Measurements from ENCODE around the gene MIOX.

The MIOX gene

GRCh38 chr22:50486561-50487289, at the start of gene MIOX:
Gene MIOX (plus strand): TSS chr22:50486859. CDS start chr22:50486898, 39 bp downstream.
- DNase-seq, result no peak

DNA sequence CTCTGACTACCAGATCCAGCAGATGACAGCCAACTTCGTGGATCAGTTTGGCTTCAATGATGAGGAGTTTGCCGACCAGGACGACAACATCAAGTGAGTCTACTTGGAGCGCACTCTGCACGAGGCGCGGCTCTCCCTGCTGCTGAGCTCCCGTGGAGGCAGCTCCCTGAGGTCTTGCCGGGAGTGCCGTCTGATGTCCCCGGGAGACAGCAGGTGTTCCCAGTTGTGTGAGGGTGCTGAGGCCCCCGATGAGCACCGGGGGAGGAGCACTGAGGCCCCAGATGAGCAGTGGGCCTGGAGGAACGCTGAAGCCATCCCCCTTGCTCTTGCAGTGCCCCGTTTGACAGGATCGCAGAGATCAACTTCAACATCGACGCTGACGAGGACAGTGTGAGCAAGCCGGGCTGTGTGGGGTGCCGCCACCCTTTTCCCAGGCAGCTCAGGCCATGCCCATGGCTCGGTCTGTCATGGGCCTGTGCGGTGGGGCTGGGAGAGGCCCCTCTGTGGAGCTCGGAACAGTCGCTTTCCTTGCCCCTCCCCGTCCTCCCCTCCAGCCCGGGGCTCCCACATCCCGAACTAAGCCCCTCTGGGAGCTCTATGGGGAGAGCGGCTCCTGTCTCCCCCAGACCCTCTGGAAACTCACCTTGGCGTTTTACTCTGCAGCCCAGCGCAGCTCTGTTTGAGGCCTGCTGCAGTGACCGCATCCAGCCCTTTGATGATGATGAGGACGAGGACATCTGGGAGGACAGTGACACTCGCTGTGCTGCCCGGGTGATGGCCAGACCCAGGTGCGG, 49.0 kb upstream of the MIOX start:
- DNase-seq, result no peak

DNA sequence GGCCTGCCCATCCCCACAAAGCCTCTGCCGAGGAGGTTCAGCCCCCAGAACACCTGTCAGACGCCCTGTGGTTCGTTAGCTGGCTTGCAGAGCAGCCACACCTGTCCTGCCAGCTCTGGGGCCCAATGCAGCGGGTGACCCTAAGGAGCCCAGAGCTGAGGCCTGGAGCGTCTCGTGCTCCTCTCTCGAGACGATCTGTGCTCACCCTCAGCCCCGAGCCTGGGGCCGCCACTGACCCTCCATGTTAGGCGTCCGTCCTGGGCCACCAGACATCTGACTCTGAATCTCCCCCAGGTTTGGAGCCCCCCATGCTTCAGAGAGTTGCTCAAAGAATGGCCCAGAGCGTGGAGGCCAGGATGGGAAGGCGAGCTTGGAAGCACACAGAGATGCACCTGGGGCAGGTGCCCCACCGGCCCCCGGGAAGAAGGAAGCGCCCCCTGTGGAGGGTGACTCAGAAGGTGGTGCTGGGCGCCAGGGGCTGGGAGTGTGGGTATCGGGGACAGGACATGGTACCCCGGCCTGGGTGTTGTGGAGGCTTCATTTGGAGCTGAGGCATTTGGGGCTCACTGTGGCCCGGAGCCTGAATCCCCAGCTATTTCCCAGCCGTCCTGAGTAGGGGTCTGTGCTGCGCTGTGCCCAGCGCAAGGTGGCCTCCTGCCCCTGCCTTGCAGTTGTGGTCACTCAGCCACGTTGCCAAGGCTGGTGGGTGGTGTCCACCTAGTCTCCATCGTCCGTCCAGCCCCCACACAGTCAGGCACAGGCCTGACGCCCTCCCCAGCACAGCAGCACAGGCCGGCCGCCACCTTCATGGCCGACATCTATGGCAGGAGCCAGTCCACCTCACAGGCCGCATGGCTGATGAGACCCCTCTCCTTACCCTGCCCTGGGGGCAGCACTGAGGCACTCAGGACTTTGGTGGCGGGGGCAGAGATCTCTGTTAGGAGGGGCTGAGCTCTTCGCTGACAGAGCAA, 48.1 kb upstream of the MIOX start:
- DNase-seq, result no peak

GRCh38 chr22:50439314-50439870, 47.3 kb upstream of the MIOX start:
- no peak for DNase-seq

GRCh38 chr22:50439871-50440331, 46.8 kb upstream of the MIOX start:
- no peak for DNase-seq

DNA sequence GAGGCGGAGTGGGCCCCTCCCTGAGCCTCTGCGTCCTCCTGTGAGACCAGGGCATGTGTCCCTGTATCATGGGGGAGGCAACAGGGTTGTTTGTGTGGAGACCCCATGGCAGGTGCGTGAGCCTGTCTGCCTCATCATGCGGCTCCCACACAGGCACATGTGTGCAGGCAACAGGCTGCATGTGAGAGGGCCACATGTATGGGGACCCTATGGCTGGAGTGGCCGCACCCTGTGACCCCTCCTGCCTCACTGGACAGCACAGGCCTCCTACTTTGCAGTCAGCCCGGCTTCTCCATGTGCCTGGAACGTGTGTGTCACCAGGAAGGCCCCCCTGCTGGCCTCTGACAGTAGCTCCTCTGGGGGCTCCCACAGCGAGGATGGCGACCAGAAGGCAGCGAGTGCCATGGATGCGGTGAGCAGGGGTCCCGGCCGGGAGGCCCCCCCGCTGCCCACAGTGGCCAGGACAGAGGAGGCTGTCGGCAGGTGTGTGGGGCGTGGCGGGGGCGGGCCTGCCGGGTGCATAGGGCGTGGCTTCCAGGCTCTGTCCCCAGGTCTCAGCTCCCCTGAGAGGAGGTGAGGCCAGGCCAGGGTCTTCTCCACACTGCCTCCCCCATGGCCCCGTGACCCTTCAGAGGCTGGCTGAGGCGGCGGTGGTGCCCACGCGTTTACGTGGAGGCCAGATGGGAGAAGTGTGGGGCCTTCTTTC, 46.0 kb upstream of the MIOX start:
- DNase-seq, result no peak

DNA sequence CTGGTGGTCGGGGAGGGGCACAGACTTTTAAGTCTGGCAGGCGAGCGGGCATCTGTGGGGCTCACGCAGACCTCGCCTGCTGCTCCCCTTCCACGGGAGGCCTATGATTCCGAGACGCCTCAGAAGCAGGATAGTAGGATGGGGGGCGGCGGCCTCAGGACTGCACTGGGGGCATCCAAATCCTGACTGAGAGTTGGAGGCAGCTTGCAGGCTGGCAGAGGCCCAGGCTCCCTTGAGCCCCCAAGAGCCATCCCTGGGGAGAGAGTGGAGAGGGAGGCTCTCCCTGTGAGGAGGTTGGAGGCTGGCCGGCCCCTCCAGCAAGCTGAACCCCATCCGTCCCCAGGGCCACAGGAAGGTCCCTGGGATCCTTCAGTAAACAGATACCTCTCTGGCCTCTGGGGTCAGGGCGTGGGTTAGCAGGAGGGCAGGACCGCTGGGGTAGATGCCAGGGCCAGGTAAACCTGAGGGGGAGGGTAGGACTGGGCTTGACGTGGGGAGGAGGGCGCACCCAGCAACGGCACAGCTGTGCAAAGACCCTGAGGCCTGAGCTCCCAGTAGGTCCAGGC, 45.1 kb upstream of the MIOX start:
- DNase-seq, result no peak

DNA sequence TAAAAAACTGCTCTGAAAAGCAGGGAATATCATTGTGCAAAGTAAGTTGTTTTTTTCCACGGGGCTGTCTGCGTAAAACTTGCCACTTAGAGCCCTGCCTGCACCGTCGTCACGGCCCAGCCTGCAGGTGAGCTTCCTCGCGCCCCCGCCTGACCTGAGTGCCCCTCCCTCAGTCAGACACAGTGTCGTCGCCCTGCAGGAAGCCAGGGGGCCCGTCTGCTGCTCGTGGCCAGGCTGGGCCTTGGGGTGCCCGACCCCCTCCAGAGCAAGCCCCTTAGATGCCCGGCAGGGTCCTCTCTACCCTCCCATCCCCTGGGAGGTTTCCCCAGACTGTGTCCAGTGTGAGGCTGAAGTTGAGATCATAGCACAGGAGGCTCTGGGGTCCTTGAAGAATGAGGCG, 43.5 kb upstream of the MIOX start:
- DNase-seq, result no peak

DNA sequence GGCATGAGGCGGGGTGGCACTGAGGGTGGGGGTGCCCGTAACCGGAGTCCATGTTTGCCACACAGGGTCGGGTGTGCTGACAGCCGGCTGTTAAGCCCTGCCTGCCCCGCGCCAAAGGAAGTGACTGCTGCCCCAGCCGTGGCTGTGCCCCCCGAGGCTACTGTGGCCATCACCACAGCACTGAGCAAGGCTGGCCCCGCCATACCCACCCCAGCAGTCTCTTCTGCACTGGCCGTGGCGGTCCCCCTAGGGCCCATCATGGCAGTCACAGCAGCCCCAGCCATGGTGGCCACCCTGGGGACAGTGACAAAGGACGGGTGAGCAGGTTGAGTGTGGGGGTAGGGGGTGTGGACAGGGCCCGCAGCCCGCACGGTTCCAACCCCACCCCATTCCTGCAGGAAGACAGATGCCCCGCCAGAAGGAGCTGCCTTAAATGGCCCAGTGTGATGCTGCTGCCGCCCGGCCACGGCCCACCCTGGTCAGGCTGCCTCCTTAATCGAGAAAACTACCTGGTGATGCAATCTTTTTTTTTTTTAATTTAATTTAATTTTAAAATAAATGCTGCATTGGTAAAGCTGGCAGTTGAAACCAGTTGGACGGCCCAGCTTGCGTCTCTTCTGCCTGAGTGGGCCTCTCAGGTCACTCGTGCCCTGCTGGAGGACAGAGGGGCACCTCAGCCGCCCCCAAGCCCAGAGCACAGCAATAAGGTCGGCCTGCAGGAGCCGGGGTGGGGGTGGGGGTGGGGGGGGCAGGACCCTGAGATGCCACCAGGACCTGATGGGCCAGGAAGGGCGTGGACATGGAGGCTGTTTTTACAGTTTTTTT, 42.6 kb upstream of the MIOX start:
- no peak for DNase-seq

- no peak for DNase-seq
Observed at GRCh38 chr22:50444663-50445062, 42.0 kb upstream of the MIOX start.

- no peak for DNase-seq
Observed at GRCh38 chr22:50445071-50445879, 41.4 kb upstream of the MIOX start.

- DNase-seq, result no peak
Observed at GRCh38 chr22:50445880-50446707, 40.6 kb upstream of the MIOX start.

DNA sequence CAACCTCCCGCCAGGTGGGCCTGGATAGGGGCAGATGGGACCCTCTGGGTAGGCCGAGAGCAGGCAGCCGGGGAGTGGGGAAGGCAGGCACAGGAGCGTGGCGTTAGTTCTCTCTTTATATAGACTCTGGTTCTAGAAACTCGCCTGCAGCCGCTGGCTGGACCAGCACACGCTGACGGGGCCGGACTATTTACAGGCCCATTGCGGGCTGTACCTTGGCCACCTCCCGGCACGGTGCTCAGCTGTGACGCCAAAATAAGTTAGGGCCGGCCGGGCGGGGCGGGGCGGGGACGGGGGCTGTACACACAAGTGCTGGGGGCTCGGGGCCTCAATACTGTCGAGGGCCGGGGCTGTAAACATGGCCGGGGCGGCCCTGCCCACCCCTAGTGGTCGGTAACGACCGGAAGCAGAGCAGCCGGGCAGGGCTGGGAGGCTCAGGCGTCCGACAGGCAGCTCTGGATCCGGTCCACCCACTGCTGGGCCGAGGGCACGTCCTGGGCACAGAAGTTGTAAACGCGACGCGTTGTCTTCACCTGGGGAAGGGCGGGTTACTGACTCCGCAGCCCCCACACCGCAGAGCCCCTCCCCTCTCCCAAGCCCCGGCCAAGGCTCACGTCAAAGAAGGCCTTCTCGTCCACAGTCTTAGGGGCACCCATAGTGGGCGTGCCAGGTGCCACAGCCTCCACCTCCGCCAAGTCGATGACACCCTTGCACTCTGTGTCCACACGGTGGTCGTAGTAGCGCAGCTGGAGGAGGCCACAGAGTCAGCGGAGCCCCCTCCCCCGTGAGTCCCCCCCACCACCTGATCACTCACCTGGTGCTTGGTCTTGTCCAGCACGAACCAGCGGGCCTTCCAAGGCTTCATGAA, 39.7 kb upstream of the MIOX start:
- DNase-seq, result no peak

- DNase-seq, result no peak
Observed at GRCh38 chr22:50447576-50448551, 38.8 kb upstream of the MIOX start.

DNA sequence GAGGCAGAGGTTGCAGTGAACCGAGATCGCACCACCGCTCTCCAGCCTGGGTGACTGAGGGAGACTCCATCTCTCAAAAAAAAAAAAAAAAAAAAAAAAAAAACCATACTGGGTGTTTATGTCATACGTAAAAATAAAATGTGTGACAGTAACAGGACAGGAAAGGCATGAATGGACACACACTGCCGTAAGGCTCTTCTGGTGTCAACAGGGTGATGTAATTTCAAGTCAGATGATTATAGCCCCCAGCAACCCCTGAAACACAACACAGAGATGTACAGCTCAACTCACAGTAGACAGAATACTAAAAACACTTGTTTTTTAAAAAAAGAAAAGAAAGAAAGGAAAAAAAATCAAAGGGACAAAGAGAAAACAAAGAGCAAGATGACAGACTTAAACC, 34.0 kb upstream of the MIOX start:
- no peak for DNase-seq

DNA sequence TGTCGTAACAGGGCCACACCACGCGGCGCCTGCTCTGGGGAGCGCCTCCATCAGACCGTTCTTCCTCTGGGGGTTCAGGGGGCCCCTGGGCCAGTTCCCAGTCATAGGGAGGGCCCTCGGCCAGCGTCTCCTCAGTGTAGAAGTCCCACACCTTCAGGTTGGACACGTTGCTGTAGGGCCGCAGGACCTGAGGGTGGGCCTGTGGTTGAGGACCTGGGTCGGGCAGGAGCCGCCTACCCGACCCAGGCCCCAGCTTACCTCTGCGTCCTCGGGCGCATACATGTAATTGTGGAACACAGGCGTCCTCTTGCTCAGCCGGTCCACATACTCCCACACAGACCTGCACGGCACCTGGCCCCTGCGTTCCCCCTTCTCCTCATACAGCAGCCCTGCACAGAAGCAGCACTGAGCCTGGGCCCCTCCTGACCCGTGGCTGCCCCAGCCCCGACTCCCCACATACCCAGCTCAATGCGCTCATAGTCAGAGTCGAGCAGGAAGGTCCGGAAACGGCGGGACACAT, 32.0 kb upstream of the MIOX start:
- no peak for DNase-seq

All from eye (tissue), 1 donor.